K562 (cell line): ENCODE results near the gene RNF213. TPM values are rescaled to one million over a fixed set of nuclear protein-coding genes. Genes with fewer than 3 reads are reported as not detected.

Experiments used
- ATAC-seq: fragments of 200-7000 bp; cut with Tn5 transposase; 3 replicates; pipeline ENCODE4 v1.9.1; 2020; ENCODE audit warnings: moderate library complexity
- BruUV-seq: library from RNA; stranded (reverse); fragments of 400-500 nt; replicated peaks from 2 replicates; lab custom pipeline; 2021; lab: Mats Ljungman, UMichigan
- CTCF ChIA-PET: fragments of 300-600 bp; formaldehyde crosslinking; extraction: SDS; loops from one replicate; lab custom pipeline; 2021; ENCODE audit warnings: low intra/inter-chr PET ratio; lab: Yijun Ruan, JAX
- POLR2A ChIA-PET: fragments of 300-600, 350-650 bp; sonication (Branson Sonifier 250); formaldehyde crosslinking; extraction: SDS; loops from one replicate; lab custom pipeline; 2021; ENCODE audit warnings: antibody characterized with exemption, inconsistent platforms; lab: Yijun Ruan, JAX
- DNase-seq, 4 experiments: peaks; one replicate each; pipeline versions ENCODE4 v3.0.0 to v3.0.0-alpha.2; 2011 to 2018; ENCODE audit warnings: low spot score in 3 of 4, mixed read lengths in 3 of 4; ENCODE audit errors: extremely low read depth in 1 of 4
- FAIRE-seq: peaks from 2 replicates; lab custom pipeline; 2011; peaks lifted over from hg19 to GRCh38; lab: Jason Lieb, UNC
- H2AFZ ChIP-seq: 2 replicates; pipeline ENCODE4 v1.6.0; 2011; ENCODE audit warnings: low read depth, low read length, control low read depth, inconsistent platforms
- H3K27ac ChIP-seq: fragments of 200-600 bp; 3 replicates; pipeline ENCODE4 v1.8.0; 2011; ENCODE audit warnings: low read depth, mild to moderate bottlenecking, control low read depth, inconsistent platforms, low read length, moderate library complexity, mixed read lengths; ENCODE audit errors: extremely low read depth
- H3K27me3 ChIP-seq, 2 experiments: fragments of 300-600 bp in 1 of 2; 2 replicates in 1 of 2; 3 replicates in 1 of 2; pipeline versions ENCODE4 v1.6.0 to v1.8.0; 2011; ENCODE audit warnings: inconsistent platforms in 2 of 2, low read length in 2 of 2, mild to moderate bottlenecking in 1 of 2, mixed read lengths in 1 of 2, moderate library complexity in 1 of 2; ENCODE audit not compliant: control insufficient read depth in 2 of 2, insufficient read depth in 2 of 2
- H3K36me3 ChIP-seq: fragments of 300-600 bp; 3 replicates; pipeline ENCODE4 v1.8.0; 2011; ENCODE audit warnings: mild to moderate bottlenecking, low read length, inconsistent platforms; ENCODE audit not compliant: control insufficient read depth, insufficient read depth
- H3K4me1 ChIP-seq, 2 experiments: fragments of 200-600 bp in 1 of 2; replicated peaks in 1 of 2; 2 replicates in 1 of 2; 3 replicates in 1 of 2; pipeline versions ENCODE4 v1.5.1 to v1.8.0; 2011; ENCODE audit warnings: inconsistent platforms in 2 of 2, low read length in 2 of 2, mild to moderate bottlenecking in 1 of 2, mixed read lengths in 1 of 2, moderate library complexity in 1 of 2; ENCODE audit not compliant: control insufficient read depth in 2 of 2, insufficient read depth in 2 of 2
- H3K4me2 ChIP-seq: 2 replicates; pipeline ENCODE4 v1.6.1; 2011; ENCODE audit warnings: low read length, control low read depth, inconsistent platforms, mixed read lengths; ENCODE audit not compliant: insufficient read depth
- H3K4me3 ChIP-seq: fragments of 200-600 bp; sonication (generic), shearing (Covaris generic); 2 replicates; pipeline ENCODE4 v1.5.1; 2016; ENCODE audit warnings: control low read depth, inconsistent platforms
- H3K79me2 ChIP-seq: fragments of 200-600 bp; 3 replicates; pipeline ENCODE4 v1.8.0; 2011; ENCODE audit warnings: low read length, inconsistent platforms; ENCODE audit not compliant: control insufficient read depth, insufficient read depth
- H3K9ac ChIP-seq, 2 experiments: 2 replicates each; pipeline versions ENCODE4 v1.6.0 to v1.6.1; 2011; ENCODE audit warnings: low read depth in 2 of 2, low read length in 2 of 2, control low read depth in 1 of 2, inconsistent platforms in 1 of 2, mild to moderate bottlenecking in 1 of 2, mixed read lengths in 1 of 2; ENCODE audit not compliant: insufficient read depth in 1 of 2
- H3K9me1 ChIP-seq: one replicate; pipeline ENCODE4 v1.6.0; 2011; ENCODE audit warnings: inconsistent platforms, mild to moderate bottlenecking, low read length, moderate library complexity; ENCODE audit not compliant: control insufficient read depth, insufficient read depth
- H3K9me3 ChIP-seq: replicated peaks from 2 replicates; pipeline ENCODE4 v1.5.1; 2011; ENCODE audit warnings: low read depth, low read length, inconsistent platforms; ENCODE audit not compliant: control insufficient read depth, insufficient read depth
- H4K20me1 ChIP-seq: replicated peaks from 2 replicates; pipeline ENCODE4 v1.6.1; 2011; ENCODE audit warnings: low read length, inconsistent platforms, mixed read lengths; ENCODE audit not compliant: control insufficient read depth, insufficient read depth
- RREB1 ChIP-seq: fragments of 250-450 bp; sonication (Bioruptor Pico); IDR thresholded peaks from 2 replicates; pipeline ENCODE4 v1.4.0; 2020
- SRSF7 ChIP-seq: fragments of 200-400 bp; formaldehyde crosslinking; optimal IDR thresholded peaks from 2 replicates; pipeline ENCODE3; 2017; ENCODE audit warnings: mild to moderate bottlenecking, low read depth, low read length
- WGBS: fragments of 100-300 bp; shearing (Covaris generic); methylation state at CpG from one replicate; pipeline ENCODE4 v1.1.6; 2016; ENCODE audit warnings: low coverage, mixed read lengths; ENCODE audit not compliant: insufficient coverage; ENCODE audit errors: missing lambda C conversion rate; 5-methylcytosine and 5-hydroxymethylcytosine counted together
- in situ Hi-C: fragments of 300-500 bp; cut with MboI; formaldehyde crosslinking; loops from 4 replicates; pipeline ENCODE4 v1.15.0; 2018; ENCODE audit warnings: inconsistent platforms, mixed read lengths
- intact Hi-C: fragments of 100-400 bp; cut with micrococcal nuclease; formaldehyde crosslinking; loops from 2 replicates; pipeline ENCODE4 v1.14.2; 2022
- polyA plus RNA-seq, 8 experiments: library from polyadenylated mRNA; depleted of rRNA in 4 of 8; stranded (reverse) in 5 of 8; unstranded in 3 of 8; fragments of >200 nt; fragmentation: Nextera tagmentation in 2 of 8; fragmentation: Illumina TruSeq in 1 of 8; extraction: Ambion mirVana in 2 of 8; extraction: Trizol in 1 of 8; gene quantifications; 2 replicates each; pipeline versions ENCODE4 v1.2.1 to v1.2.3, GENCODE V29; 2011 to 2014; ENCODE audit warnings: inconsistent platforms in 1 of 8, missing spikeins in 1 of 8
- total RNA-seq, 7 experiments: library from RNA; depleted of rRNA in 6 of 7; stranded (reverse); fragments of >200 nt in 6 of 7; fragmentation: Illumina TruSeq in 2 of 7; extraction: Trizol in 2 of 7; gene quantifications; 2 replicates each; pipeline versions ENCODE4 v1.2.1 to v1.2.3, GENCODE V29; 2011 to 2021; ENCODE audit warnings: low replicate concordance in 1 of 7

The RNF213 gene
- total and polyA plus RNA-seq, 9 of the 15 experiments (the other 6 are each of a cell fraction or from before 2014, with no cell fraction given): 5.3 to 33.6 (median 17.9) TPM

DNA sequence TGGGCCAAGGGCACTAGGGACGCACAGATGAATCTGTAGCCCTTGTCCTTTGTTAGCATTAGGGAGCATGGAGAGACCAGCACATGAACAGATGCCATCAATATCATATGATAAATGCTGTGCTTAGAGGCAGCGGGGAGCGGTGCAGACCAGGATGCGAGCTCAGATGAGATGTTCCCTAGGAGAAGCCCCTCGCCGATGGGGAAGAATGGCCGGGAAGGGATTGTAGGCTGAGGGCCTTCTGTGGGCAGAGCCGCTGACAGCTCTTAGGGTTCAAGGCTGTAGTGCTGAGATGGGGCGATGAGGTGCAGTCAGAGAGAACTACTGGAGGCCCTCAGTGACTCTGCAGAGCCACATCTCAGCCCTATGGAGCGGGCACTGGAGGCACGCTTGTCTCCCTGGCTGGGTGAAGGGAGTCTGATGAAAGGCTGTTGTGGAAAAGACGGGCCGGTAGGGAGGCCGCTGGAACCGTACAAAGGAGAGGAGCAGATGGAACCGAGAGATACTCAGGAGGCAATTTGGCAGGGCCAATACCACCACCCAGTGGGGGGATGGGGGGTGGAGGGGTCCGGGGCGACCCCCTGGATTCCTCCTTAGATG lies 88.0 kb downstream of the RNF213 start:
- Histone ChIP-seq H3K27me3 (no peaks in the 10 kb centered on the region), H3K36me3 (peaks cover 94% of the 10 kb centered on the region; the same call in 2 of the 3 replicates), H3K4me2 (no peak overlapping the region), H4K20me1 (no peaks in the 10 kb centered on the region), H3K9ac (no peak overlapping the region), H3K9me3 (no peaks in the 10 kb centered on the region), H3K27ac (no peak overlapping the region), H3K4me1 (no peaks in the 10 kb centered on the region), H2AFZ (no peak overlapping the region), H3K79me2 (no peaks in the 10 kb centered on the region), H3K4me3 (no peak overlapping the region), H3K9me1 (no peaks in the 10 kb centered on the region)
- ATAC-seq: no peak
- no peak for FAIRE-seq
- TF ChIP-seq SRSF7 (no peak), RREB1 (CRISPR knock-in tag) (no peak)
- DNase-seq: no peak
- WGBS: 90% methylated on average over 14 of the region's 18 CpGs
- BruUV-seq: no TSS peak
- POLR2A ChIA-PET: interaction anchor here (1.5 kb wide), 1 partner anchor 25 kb away, joined by 3 read pairs; no protein-coding TSS in a partner anchor
- CTCF ChIA-PET: no interaction called here
- in situ Hi-C loops: no loop called here
- intact Hi-C loops: no loop called here
